ENCODE measurements around the gene ITGA1.

Gene ITGA1

DNA sequence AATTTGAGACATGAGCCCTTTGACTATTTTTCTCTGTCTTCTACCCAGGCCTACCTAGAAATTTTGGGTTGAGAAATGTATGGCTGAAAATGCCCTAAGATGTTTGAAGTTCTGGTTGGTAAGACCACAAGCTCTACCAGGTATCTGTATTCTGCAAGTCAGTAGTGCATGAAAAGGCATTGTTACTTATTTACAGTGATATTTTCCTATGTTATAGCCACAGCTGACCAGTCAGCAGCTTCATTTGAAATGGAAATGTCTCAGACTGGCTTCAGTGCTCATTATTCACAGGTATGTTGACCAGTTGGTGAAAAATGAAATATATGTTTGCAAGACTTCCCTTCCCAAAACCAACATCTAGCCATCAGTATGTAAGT is 109.5 kb downstream of the ITGA1 start:
- DNase-seq (ENCODE audit: low read depth) = no peak

DNA sequence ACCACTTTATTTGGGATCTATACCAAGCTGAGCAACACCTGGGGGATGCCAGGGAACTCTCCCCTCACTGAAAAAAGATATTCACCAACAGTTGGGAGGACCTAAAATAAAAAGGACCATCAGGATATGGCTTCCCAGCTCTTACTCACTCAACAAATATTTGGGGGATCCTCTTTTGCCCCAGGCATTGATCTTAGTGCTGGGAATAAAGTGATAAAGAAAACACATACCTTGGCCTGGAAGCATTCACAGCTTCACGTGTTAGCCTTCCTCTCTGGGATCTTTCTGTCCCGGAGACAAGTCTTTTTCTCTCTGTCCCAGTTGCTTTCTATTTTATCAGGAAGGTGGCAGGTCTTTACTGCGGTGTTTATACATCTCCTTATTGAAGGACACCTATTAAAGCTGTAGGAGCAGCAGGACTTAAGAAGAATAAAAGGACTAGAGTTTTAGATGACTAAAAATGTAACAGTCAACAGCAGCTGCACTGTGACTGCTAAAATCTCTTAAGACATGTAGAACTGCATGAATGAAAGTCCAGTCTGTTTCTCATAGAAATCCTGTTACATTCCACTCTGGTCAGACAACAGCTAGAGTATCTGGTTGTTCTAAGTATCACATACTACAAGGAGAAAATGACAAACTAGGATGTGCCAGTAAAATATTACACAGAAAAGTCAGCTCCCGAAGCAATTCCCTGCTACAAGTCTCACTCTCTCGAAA is 111.4 kb downstream of the ITGA1 start:
- no peak for DNase-seq (ENCODE audit: low read depth)

DNA sequence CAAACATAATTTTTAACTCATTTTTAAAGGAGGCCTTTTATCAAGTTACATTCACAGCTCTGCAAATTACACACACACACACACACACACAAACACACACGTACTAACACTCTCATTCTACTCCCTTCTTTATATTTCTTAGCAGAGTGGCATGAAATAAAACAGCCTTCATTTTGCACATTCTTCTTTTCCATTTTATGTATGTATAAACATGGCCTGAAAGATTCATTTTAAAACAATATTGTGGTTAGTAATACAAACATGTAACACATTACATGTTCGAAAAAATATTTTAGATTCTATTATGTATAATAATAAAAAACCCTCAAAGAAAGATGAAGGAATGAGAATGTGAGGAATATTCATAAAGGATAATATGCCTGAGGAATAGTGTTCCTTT is 115.4 kb downstream of the ITGA1 start:
- no peak for DNase-seq (ENCODE audit: low read depth)

DNA sequence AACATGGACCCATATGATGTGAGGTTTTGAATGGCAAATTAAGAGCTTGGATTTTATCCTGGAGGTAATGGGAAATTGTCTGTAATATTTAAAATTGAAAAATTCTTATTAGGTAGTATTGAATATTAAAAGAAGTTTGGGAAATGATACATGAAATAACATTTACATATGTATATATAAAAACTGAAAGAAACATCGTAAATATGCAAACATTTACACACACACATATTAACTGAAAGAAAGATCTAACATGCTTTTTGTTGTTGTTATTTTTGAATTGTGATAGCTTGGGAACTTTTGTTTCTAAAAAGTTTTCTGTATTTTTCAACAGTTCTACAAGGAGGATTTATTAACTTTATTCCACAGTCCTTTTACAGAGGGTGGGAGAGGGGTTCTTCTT is 118.6 kb downstream of the ITGA1 start:
- DNase-seq (ENCODE audit: low read depth) = no peak

DNA sequence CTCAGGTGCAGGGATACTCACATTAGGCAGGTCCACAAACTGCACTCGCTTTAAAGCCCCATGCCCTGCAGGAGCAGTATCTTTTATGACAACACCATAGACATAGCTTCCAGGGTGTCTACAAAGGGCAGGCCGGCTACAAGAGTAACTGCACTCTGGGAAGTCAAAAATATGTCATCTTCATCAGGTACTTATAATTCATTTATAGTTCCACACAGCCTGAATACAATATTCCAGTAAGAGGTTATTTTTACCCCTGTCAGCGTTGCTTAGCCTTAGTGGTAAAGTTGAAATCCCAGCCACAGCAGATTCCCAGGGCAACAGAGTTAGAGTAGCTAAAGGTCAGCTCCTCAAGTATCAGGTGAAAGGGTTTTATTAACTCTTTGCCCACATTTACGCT is 119.1 kb downstream of the ITGA1 start:
- no peak for DNase-seq (ENCODE audit: low read depth)

DNA sequence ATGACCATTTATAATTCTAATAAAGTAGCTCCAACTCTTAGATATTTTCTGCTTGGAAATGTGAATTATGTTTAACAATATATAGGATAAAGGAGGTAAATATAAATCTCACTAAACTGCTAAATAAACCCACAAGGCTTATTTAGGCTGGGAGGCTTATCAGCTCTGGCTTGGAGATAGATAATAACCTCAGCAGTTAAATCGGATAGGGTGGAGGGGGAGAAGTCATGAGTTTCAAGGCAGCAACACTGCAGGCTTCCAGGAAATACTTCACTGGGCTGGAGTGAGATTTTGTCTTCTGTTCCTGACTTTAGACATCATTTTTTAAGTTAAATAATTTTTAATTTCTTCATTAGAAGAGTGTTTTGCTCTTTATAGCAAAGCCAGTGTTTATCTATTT is 121.5 kb downstream of the ITGA1 start:
- no peak for DNase-seq (ENCODE audit: low read depth)

DNA sequence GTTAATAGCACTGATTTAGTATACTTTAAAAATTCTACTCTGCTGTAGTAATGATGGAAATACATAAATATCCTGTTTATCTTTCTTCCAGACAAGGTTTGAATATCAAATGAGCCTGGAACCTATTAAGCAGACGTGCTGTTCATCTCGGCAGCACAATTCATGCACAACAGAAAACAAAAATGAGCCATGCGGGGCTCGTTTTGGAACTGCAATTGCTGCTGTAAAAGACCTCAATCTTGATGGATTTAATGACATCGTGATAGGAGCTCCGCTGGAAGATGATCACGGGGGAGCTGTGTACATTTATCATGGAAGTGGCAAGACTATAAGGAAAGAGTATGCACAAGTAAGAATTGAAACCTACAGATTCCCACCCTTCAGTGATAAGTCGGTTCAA is 122.4 kb downstream of the ITGA1 start:
- no peak for DNase-seq (ENCODE audit: low read depth)

DNA sequence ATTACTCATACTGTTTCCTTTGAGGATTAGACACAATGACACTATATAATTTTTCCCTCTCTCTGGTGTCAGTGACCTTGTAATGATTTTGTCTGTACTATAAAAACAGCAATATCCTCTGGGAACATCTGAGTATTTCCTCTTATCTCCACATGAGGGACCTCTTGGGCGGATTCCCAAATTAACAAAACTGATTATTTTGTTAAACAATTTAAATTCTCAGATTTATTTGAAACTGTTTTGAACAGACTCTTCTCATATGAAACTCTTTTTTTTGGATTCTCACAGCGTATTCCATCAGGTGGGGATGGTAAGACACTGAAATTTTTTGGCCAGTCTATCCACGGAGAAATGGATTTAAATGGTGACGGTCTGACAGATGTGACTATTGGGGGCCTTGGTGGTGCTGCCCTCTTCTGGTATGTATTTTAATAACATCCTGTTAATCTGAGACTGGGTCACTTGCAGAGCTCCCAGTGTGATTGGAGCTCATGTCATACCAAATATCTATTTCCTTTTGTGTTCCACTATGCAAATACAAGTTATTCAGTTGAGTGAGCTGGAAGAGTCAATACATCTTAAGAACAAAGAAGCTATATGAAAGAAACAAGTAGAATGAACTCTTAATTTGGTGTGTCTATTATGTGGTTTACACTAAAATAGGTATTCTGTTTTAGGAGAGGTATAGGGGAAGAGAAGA is 127.6 kb downstream of the ITGA1 start:
- peak; percentile 12 for DNase-seq (ENCODE audit: low read depth)

DNA sequence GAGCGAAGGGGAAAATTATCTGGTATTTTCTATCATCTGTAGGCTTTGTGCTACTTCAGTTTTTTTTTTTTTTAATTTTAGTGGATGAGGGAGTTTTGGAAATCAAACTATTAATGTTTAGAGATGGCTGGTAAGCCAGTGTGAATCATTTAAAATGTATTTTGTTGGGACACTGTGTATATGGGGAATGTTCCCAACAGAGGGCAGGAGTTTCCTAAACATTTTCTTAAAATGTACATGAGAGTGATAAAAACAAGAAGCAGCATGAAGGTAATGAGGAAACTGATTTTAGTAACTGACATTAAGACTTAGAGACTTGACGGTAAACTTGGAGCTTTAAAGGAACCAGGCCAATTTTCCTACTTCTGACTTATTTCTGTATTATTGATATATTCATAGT is 133.2 kb downstream of the ITGA1 start:
- no peak for DNase-seq (ENCODE audit: low read depth)

DNA sequence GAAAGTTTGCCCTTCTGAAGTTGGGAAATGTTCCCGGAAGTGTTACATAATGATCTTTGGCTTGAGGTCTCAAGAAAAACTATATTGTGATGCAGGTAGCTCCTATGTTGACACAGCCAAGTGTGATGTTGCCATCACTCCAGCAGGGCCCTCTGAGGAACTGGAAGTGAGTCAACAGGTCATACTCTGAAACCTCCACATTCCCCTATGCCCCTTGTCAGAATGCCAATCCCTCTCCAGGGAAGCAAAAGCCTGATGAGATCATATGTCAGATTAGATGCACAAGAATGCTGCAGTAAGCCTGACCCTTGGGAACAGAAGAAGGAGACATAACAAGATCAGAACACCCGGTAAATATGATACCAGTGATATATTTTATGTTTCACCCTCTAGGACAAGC is 134.7 kb downstream of the ITGA1 start:
- DNase-seq (ENCODE audit: low read depth) = no peak

DNA sequence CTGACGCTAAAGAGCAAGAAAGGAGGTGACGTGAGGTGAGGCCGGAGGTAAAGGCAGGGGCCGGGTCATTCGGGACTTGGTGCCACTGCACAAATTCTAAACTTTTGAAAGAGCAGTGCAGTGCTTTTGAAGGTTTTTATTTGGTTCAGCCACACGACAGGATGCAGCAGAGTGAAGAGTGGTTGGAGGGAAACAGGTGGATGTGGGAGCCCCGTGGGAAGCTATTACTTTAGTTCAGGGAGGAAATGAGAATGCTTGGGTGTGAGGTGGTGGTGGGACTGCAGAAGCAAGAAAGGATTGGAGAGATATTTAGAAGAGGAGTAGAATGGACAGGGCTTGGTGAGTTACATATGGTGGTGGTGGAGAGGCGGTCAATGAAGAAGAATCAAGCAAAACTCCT is 136.7 kb downstream of the ITGA1 start:
- DNase-seq (ENCODE audit: low read depth) = no peak

DNA sequence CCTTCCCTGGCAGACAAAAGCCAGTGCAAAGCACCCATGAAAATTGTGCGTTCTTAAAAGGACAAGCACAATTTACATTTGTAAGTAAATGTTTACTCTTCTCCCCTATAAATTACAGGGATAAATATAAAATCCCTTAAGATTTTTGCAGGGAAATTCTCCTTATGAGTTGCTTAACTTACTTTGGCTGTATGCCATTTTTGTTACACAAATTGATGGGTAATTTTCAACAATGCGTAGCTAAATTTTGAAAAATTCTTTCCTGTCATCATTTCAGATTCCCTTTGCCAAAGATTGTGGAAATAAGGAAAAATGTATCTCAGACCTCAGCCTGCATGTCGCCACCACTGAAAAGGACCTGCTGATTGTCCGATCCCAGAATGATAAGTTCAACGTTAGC is 137.3 kb downstream of the ITGA1 start:
- no peak for DNase-seq (ENCODE audit: low read depth)

DNA sequence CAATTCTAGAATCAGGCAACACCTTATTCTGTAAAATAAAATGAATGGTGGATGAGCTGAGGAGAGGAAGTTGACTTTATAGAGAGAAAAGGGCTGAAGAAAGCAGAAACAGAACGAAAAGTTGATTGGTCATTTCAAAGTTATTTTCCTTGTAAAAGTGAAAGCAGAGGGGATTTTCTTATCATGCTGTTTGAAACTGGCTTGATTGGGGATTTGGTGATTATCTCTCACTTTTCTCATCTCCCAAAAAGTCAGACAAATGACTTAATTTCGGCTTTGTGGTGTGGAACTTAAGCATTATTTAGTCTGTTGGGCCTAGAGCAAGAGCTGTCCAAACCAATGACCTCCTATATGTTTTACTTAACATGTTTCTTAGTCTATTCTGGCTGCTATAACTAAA is 141.0 kb downstream of the ITGA1 start:
- no peak for DNase-seq (ENCODE audit: low read depth)

DNA sequence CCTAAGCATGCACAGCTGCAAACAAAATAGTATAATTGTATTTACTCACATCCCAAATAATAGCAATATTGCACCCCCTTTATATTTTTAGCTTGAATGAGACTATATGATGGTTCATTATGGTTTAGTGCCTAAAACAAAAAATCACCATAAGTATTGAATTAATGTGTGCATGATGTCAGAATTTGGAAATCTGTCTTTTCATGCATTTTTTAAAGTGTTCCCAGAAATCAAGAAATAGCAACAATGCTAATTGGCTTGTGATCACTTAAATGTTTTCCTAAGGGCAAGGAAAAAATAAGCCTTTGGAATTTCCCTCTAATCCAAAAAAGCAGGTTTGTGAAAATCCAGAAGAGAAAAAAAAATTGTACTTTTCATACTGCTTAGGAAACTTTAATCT is 150.5 kb downstream of the ITGA1 start:
- no peak for DNase-seq (ENCODE audit: low read depth)

DNA sequence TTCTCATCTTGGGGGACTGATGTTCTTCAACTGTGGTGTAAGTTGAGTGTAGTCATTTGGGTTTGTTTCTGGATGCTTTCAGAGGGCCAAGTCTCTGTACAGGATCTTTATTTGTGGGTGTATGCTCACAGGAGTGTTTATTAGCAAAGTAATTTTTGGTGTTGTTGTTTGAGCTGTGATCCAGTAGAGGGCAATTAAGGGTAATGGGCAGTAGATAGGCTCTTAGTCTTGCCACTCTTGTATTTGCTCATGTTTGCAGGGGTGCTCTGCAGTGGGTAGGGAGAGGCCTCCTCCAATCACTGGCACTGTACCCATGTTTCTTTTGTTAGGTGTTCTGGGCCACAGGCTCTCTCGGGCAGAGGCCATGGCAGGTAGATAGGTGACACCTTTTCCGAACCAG is 155.6 kb downstream of the ITGA1 start:
- no peak for DNase-seq (ENCODE audit: low read depth)

DNA sequence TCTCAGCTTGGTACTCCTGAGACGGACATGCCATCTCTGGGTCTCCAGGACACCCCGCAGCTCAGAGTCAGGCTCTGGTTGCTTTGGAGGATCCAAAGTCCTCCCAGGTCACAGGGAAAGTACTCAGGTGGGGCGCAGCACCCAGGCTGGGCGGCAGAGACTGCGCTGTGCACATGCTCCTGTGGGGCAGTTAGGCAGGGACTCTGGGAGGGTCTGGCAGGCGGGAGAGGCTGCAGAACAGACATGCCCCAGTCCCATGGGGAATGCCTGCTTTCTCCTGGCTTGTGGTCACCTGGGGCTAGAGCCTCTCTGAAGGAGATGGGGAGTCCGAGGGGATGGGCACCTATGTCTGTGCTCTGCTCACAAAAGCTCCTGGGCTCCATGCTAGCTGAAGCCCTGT is 156.1 kb downstream of the ITGA1 start:
- no peak for DNase-seq (ENCODE audit: low read depth)

DNA sequence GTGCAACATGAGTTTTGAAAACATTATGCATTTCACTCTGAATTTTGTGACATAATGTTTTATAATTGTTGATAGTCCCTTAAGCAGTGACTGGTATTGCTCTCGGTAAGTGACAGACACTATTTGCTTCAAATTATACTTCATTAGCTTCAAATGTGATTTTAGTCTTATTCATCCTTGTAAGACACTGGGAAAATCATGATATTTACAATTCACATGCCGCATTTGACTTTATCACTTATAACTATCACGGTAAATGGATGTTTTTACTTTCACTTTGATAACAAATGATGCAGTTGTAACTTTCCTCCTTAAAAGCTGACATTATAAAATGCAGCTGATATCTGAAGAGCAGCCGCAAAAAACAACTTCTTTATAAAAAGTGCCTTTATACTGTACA is 157.3 kb downstream of the ITGA1 start:
- DNase-seq (ENCODE audit: low read depth) = no peak

DNA sequence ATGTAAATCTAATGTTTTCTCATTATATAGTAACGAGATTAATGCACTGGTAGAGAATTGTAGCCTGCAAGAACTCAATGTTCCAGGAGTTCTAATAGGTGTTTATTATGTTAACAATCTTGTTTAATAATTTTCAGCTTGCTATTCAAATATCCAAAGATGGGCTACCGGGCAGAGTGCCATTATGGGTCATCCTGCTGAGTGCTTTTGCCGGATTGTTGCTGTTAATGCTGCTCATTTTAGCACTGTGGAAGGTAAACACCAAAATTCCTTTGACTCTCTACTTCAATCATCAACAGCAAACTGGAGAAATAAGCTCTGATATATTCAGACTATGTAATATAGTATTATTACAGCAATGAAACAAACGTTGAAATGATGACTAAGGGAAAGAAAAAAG is 159.5 kb downstream of the ITGA1 start:
- no peak for DNase-seq (ENCODE audit: low read depth)

DNA sequence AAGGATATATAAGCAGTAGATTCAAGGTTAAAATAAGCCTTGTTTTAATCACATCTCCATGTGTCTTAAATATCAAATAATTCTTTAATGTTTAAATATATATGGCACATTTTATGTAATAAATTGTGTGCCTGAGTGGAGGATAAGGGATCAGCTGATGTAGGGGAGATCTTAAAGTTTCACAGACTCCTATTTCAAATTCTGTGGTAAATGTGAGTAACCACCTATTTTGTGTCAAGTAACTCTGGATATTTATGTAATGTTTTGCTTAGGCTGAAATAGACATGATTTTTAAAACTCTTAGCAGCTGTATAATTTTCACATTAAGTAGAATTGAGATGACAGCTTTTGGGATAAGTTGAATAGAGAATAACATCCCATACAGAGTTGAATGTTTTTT is 160.1 kb downstream of the ITGA1 start:
- DNase-seq (ENCODE audit: low read depth) = no peak

DNA sequence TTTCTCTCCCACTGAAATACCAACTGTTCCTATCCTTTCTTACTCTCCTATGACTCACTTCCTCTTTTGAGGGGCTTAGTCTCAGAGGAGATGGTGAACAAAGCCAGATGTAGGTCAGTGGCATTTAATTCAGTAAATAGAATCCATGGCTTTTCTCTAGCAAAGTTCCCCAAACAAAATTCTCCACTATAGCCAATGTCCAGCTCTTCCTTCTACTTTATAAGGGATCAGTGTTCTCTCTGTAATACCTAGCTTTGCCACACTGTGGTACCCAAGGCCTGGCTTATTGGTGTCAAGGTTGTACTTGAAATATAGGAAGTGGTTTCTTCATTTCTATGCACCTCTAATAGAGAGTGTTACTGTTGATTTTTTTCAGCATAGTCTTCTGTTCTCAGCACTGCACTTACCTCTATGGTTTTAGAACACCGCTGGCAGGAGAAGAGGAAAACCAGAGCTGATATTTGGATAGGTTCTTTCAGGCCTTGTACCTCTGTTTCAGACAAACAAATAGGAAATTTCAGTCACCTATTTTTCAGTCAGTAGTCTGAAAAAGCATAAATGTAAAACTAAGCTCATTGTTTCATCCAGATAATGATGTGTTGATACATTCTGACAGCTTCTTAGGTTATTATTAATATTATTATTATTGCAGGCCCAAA is 160.8 kb downstream of the ITGA1 start:
- peak; percentile 17 for DNase-seq (ENCODE audit: low read depth)

DNA sequence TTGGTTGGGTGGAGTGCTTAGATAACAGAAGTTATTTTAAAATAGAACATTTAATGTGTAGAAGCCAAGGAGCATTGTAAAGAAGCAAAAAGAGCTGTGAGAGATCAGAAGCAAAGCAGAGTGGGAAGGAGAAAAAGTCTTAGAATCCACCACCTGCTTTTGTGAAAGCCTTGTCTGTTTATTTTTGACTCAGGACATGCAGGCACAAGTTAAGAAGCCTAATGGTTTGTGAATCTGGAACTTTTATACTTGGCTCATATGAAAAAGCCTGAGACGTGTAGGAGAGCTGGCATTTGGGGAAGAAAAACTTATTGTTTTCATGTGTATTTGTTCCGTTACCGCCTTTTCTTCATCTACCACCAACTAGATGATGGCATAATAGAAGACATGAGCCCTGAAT is 163.0 kb downstream of the ITGA1 start:
- no peak for DNase-seq (ENCODE audit: low read depth)

DNA sequence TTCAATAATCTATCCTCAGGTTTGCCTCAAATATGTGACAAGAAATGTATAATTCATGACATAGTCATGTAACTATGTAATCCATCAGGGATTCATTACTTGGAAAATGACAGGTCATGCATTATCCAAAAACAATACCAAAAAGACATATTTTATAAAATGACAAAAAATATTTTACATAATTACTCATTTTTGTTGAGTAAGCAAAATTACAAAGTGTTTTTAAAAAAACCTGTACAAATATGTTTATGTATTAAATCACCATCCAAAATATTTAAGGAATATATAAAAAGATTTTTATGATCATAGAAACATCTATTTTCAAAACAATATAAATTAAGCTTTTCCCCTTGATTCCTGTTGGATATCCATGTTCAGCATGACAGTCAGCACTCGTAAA is 164.8 kb downstream of the ITGA1 start:
- DNase-seq (ENCODE audit: low read depth) = no peak

DNA sequence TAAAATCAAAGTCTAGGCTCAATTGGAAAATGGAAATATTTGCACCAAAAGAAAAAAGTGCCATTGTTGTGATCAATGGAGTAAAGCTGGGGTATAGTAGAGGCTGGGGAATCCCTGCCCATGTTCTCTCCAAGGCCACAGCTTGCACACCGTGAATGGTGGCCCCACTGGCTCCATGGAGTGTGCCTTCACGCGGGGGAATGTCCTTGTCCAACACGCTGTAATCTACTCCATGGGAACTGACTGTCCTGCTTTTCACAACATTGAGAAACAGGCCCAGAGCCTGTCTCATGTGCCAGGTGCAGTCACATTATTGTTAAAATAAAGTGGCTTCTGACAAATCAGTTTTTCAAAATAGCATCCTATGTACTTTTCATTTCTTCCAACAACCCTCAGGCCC is 168.3 kb downstream of the ITGA1 start:
- no peak for DNase-seq (ENCODE audit: low read depth)
